Muscle of back (tissue), 13 donors: ENCODE measurements around the gene OR1S1. TPM values are rescaled to one million over a fixed set of nuclear protein-coding genes. Genes with fewer than 3 reads are reported as not detected.
"Not testable (repeated sequence)": the region's sequence is repeated elsewhere in the genome, so short reads cannot be mapped to it uniquely, and the experiment has no call there.

Source experiments
- DNase-seq, 3 donors: peaks; one replicate each; pipeline versions ENCODE4 v3.0.0 to v3.0.0-alpha.2; 2013
- long read RNA-seq, 9 donors: transcript quantifications; one replicate each; lab custom pipeline, GENCODE V29; 2026
- polyA plus RNA-seq, 10 donors: library from polyadenylated mRNA; unstranded; fragments of 120-200 nt; gene quantifications; one replicate each; pipeline ENCODE4 v1.2.1, GENCODE V29; 2013; ENCODE audit not compliant: insufficient read length in 10 of 10

The OR1S1 gene
- not detected for polyA plus RNA-seq
- long read RNA-seq, donor 1 = 0 reads
- long read RNA-seq, donor 2 = 0 reads
- long read RNA-seq, donor 3 = 0 reads
- long read RNA-seq, donor 4 = 0 reads
- long read RNA-seq, donor 5 = 0 reads
- long read RNA-seq, donor 6 = 0 reads
- long read RNA-seq, donor 7 = 0 reads
- long read RNA-seq, donor 8 = 0 reads
- long read RNA-seq, donor 9 = 0 reads

- DNase-seq = not testable (repeated sequence)
Measured at GRCh38 chr11:58212420-58212819, at the start of gene OR1S1. OR1S1 (plus strand) TSS chr11:58212720.

GRCh38 chr11:58164389-58164788, 48.1 kb upstream of the OR1S1 start:
- DNase-seq = no peak

- no peak for DNase-seq
Measured at GRCh38 chr11:58164990-58165389, 47.5 kb upstream of the OR1S1 start.

GRCh38 chr11:58165504-58166106, 46.9 kb upstream of the OR1S1 start:
- DNase-seq = no peak

GRCh38 chr11:58177409-58178054, 35.0 kb upstream of the OR1S1 start:
- no peak for DNase-seq

- no peak for DNase-seq
Measured at GRCh38 chr11:58178444-58178843, 34.1 kb upstream of the OR1S1 start.

GRCh38 chr11:58179648-58180047, 32.9 kb upstream of the OR1S1 start:
- DNase-seq = no peak

GRCh38 chr11:58186938-58187337, 25.6 kb upstream of the OR1S1 start:
- peak in 1 of 3 donors; percentile 1 for DNase-seq

GRCh38 chr11:58188770-58189169, 23.8 kb upstream of the OR1S1 start, which contains the start of gene OR9Q2:
OR9Q2 (plus strand) TSS chr11:58189070; CDS start chr11:58190491, 1,421 bp downstream.
- no peak for DNase-seq

- DNase-seq = no peak
Measured at GRCh38 chr11:58192229-58192628, 20.3 kb upstream of the OR1S1 start.

- no peak for DNase-seq
Measured at GRCh38 chr11:58193391-58193790, 19.1 kb upstream of the OR1S1 start.

GRCh38 chr11:58195939-58196338, 16.6 kb upstream of the OR1S1 start:
- no peak for DNase-seq

- no peak for DNase-seq
Measured at GRCh38 chr11:58199271-58199670, 13.2 kb upstream of the OR1S1 start.

- no peak for DNase-seq
Measured at GRCh38 chr11:58204042-58204441, 8.5 kb upstream of the OR1S1 start, which contains the start of gene OR1S2. OR1S2 (minus strand) TSS chr11:58204142; CDS start chr11:58204142, 0 bp downstream.

- DNase-seq = no peak
Measured at GRCh38 chr11:58216476-58216875, 4.0 kb downstream of the OR1S1 start.

GRCh38 chr11:58222721-58223120, 10.2 kb downstream of the OR1S1 start:
- DNase-seq = no peak

- no peak for DNase-seq
Measured at GRCh38 chr11:58227956-58228615, 15.6 kb downstream of the OR1S1 start.

GRCh38 chr11:58243954-58244353, 31.4 kb downstream of the OR1S1 start:
- DNase-seq = no peak

- no peak for DNase-seq
Measured at GRCh38 chr11:58254936-58255335, 42.4 kb downstream of the OR1S1 start.

- DNase-seq = no peak
Measured at GRCh38 chr11:58259983-58260382, 47.5 kb downstream of the OR1S1 start.
